ENCODE measurements around the gene CD38. TPM values are rescaled to one million over a fixed set of nuclear protein-coding genes. Genes with fewer than 3 reads are reported as not detected.

Gene CD38
- total RNA-seq, 1 experiment from 2014 or later, result 0.17 TPM

DNA sequence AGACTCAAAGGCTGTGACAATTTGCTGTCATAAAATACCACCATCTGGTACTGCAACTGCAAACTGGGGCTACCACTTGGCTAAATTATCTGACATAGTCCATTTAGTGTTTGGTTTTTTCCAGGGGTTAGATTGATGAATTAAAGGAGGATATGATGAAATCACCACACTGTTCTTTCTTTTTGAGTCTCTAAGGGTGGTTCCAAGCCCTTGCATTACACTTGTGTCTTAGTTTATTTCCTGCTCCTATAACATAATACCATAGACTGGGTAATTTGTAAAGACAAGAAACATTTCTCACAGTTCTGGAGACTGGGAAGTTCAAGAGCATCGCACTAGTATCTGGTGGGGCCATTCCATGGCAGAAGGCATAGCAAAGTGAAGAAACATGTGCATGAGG is 32.0 kb upstream of the CD38 start (continued):
- TF ChIP-seq, protein P1, sequence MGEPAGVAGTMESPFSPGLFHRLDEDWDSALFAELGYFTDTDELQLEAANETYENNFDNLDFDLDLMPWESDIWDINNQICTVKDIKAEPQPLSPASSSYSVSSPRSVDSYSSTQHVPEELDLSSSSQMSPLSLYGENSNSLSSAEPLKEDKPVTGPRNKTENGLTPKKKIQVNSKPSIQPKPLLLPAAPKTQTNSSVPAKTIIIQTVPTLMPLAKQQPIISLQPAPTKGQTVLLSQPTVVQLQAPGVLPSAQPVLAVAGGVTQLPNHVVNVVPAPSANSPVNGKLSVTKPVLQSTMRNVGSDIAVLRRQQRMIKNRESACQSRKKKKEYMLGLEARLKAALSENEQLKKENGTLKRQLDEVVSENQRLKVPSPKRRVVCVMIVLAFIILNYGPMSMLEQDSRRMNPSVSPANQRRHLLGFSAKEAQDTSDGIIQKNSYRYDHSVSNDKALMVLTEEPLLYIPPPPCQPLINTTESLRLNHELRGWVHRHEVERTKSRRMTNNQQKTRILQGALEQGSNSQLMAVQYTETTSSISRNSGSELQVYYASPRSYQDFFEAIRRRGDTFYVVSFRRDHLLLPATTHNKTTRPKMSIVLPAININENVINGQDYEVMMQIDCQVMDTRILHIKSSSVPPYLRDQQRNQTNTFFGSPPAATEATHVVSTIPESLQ (CRISPR knock-in tag; IDR thresholded peaks at IDR 0.05), result no peak
- TF ChIP-seq, protein P2, sequence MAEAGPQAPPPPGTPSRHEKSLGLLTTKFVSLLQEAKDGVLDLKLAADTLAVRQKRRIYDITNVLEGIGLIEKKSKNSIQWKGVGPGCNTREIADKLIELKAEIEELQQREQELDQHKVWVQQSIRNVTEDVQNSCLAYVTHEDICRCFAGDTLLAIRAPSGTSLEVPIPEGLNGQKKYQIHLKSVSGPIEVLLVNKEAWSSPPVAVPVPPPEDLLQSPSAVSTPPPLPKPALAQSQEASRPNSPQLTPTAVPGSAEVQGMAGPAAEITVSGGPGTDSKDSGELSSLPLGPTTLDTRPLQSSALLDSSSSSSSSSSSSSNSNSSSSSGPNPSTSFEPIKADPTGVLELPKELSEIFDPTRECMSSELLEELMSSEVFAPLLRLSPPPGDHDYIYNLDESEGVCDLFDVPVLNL (CRISPR knock-in tag; IDR thresholded peaks at IDR 0.05; ENCODE audit: borderline replicate concordance, low read depth), result no peak

DNA sequence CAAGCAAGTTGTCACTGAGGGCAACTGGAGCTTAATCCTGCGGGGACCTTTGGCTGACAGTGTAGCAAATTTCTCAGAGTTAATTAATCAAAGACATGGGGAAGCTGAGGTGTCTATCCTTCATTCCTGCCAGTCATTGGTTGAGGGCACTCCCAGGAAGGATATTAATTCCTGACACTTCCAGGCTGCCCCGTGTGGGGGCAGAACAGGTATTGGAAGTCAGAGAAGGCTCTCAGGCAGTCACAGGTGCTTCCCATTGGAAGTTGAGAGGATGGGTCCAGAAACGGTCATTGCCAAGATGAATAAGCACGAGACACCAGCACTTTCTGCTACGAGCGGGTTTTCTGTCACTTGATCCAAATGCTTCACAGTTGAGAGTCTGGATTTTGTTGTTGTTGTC is 29.1 kb upstream of the CD38 start:
- Mint-ChIP-seq H3K4me1 (no peaks in the 10 kb centered on the region), H3K27me3 (ENCODE audit: low read depth) (no peaks in the 10 kb centered on the region; the same call in none of the 2 replicates), H3K27ac (no peak overlapping the region), H3K9me3 (peaks cover 13% of the 10 kb centered on the region), H3K36me3 (no peaks in the 10 kb centered on the region), H3K4me3 (no peak overlapping the region)
- DNase-seq (ENCODE audit: low spot score) (peak; percentile 23), ATAC-seq (peak; percentile 88)
- ChIA-PET POLR2A (interaction anchor here (0.7 kb wide), 1 partner anchor 58 kb away, joined by 4 read pairs; no protein-coding TSS in a partner anchor), CTCF (interaction anchor here (0.8 to 1.1 kb wide), 2 partner anchors 9 to 30 kb away, joined by 3 read pairs; no protein-coding TSS in a partner anchor)
- TF ChIP-seq NR1H2 (CRISPR knock-in tag; IDR thresholded peaks at IDR 0.05), result no peak

DNA sequence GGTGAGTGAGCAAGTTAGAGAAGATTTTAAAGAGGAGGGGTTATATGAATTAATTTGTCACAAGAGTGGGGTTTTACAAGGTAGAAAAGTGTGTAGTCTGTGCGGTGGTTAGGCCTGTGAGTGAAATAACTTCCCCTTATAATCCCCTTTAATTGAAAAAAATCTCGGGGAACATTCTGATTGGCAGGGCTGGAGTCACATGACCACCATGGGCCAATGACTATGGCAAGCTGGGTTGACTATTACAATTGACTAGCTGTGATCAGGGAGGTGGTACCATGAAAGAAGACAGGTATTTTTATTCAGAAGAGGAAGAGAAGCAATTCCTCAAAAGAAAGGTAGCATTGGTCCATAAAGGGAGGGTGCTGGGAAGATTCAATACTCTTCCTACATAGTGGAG is 27.0 kb upstream of the CD38 start:
- Mint-ChIP-seq H3K4me3 (no peak overlapping the region), H3K27me3 (ENCODE audit: low read depth) (no peaks in the 10 kb centered on the region; the same call in none of the 2 replicates), H3K9me3 (peaks cover 12% of the 10 kb centered on the region), H3K27ac (no peak overlapping the region), H3K36me3 (no peaks in the 10 kb centered on the region), H3K4me1 (no peaks in the 10 kb centered on the region)
- ChIA-PET CTCF (interaction anchor here (0.8 kb wide), 1 partner anchor 55 kb away, joined by 3 read pairs; no protein-coding TSS in a partner anchor), POLR2A (no interaction called here)
- no peak for ATAC-seq
- DNase-seq (ENCODE audit: low spot score), result no peak
- TF ChIP-seq, protein P3, sequence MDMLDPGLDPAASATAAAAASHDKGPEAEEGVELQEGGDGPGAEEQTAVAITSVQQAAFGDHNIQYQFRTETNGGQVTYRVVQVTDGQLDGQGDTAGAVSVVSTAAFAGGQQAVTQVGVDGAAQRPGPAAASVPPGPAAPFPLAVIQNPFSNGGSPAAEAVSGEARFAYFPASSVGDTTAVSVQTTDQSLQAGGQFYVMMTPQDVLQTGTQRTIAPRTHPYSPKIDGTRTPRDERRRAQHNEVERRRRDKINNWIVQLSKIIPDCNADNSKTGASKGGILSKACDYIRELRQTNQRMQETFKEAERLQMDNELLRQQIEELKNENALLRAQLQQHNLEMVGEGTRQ (CRISPR knock-in tag; IDR thresholded peaks at IDR 0.05), result 0 out of 2 replicates have a peak, but pooled peaks have one; percentile 16
- TF ChIP-seq FOXK1 (CRISPR knock-in tag; IDR thresholded peaks at IDR 0.05), result no peak

DNA sequence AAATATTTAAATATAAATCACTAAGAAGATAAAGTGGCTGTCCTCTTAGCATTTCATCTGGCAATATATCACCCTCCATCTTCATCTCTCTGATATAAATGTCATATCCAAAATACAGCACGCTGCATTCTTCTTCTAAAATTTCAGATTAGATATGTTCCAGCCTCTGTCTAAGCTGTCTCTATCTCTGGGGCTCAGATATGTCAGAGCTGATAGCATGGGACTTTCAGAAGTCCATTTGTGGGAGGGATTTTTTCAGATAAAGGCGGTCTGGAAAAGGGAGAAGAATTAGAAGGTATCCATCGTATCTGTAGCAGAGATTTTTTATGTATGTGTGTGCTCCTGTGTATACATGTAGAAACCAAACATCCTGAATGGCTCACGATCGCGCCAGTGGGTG is 25.0 kb upstream of the CD38 start:
- no peak overlapping the region for H3K4me3 Mint-ChIP-seq
- ChIA-PET POLR2A (no interaction called here), CTCF (no interaction called here)
- no peak for ATAC-seq
- no peaks in the 10 kb centered on the region for H3K4me1 Mint-ChIP-seq
- H3K27me3 Mint-ChIP-seq (ENCODE audit: low read depth), result no peaks in the 10 kb centered on the region; the same call in none of the 2 replicates
- H3K9me3 Mint-ChIP-seq, result peaks cover 9% of the 10 kb centered on the region
- no peak overlapping the region for H3K27ac Mint-ChIP-seq
- DNase-seq (ENCODE audit: low spot score), result no peak
- no peaks in the 10 kb centered on the region for H3K36me3 Mint-ChIP-seq
- TF ChIP-seq TP53 (CRISPR knock-in tag; IDR thresholded peaks at IDR 0.05) (no peak), SMAD4 (CRISPR knock-in tag; IDR thresholded peaks at IDR 0.05) (no peak), NR2C2 (CRISPR knock-in tag; IDR thresholded peaks at IDR 0.05) (no peak), GABPB1 (CRISPR knock-in tag; IDR thresholded peaks at IDR 0.05) (no peak), ZNF317 (CRISPR knock-in tag; IDR thresholded peaks at IDR 0.05; ENCODE audit: borderline replicate concordance, low read depth) (no peak), CREM (CRISPR knock-in tag; IDR thresholded peaks at IDR 0.05) (no peak), ZNF423 (CRISPR knock-in tag; IDR thresholded peaks at IDR 0.05) (no peak), ATF1 (CRISPR knock-in tag; IDR thresholded peaks at IDR 0.05) (no peak), JAZF1 (CRISPR knock-in tag; IDR thresholded peaks at IDR 0.05) (no peak), NFATC4 (CRISPR knock-in tag; IDR thresholded peaks at IDR 0.05) (no peak), MYBL2 (CRISPR knock-in tag; IDR thresholded peaks at IDR 0.05) (no peak)
- TF ChIP-seq, protein P4, sequence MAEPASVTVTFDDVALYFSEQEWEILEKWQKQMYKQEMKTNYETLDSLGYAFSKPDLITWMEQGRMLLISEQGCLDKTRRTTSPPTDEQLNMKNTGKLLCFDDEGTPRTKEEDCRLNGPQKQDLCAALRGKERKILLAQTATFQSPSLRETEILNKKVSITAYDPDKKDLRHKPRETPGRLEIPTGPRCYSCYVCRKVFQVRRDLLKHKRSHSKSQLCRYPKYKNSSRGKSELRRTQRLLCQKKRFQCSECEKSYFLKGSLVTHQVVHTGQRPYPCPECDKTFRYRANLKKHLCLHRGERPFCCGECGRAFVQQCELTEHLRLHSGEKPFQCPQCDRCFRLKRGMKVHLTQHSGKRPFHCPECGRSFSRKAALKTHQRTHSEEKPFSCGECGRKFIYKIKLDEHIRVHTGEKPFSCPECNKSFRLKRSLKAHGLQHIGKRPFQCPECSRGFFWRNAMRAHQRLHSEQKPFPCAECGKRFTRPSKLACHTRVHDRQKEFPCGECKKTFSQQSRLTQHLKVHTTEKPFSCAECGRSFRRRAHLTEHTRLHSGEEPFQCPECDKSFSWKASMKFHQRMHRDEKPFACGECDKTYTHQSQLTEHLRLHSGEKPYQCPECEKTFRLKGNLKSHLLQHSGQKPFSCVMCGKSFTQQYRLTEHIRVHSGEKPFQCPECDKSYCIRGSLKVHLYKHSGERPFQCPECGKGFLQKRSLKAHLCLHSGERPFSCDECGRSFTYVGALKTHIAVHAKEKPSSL (CRISPR knock-in tag; conservative IDR thresholded peaks at IDR 0.05), result no peak
- TF ChIP-seq, protein P5, sequence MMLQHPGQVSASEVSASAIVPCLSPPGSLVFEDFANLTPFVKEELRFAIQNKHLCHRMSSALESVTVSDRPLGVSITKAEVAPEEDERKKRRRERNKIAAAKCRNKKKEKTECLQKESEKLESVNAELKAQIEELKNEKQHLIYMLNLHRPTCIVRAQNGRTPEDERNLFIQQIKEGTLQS (CRISPR knock-in tag; conservative IDR thresholded peaks at IDR 0.05), result no peak
- TF ChIP-seq, protein P6, sequence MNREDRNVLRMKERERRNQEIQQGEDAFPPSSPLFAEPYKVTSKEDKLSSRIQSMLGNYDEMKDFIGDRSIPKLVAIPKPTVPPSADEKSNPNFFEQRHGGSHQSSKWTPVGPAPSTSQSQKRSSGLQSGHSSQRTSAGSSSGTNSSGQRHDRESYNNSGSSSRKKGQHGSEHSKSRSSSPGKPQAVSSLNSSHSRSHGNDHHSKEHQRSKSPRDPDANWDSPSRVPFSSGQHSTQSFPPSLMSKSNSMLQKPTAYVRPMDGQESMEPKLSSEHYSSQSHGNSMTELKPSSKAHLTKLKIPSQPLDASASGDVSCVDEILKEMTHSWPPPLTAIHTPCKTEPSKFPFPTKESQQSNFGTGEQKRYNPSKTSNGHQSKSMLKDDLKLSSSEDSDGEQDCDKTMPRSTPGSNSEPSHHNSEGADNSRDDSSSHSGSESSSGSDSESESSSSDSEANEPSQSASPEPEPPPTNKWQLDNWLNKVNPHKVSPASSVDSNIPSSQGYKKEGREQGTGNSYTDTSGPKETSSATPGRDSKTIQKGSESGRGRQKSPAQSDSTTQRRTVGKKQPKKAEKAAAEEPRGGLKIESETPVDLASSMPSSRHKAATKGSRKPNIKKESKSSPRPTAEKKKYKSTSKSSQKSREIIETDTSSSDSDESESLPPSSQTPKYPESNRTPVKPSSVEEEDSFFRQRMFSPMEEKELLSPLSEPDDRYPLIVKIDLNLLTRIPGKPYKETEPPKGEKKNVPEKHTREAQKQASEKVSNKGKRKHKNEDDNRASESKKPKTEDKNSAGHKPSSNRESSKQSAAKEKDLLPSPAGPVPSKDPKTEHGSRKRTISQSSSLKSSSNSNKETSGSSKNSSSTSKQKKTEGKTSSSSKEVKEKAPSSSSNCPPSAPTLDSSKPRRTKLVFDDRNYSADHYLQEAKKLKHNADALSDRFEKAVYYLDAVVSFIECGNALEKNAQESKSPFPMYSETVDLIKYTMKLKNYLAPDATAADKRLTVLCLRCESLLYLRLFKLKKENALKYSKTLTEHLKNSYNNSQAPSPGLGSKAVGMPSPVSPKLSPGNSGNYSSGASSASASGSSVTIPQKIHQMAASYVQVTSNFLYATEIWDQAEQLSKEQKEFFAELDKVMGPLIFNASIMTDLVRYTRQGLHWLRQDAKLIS (CRISPR knock-in tag; IDR thresholded peaks at IDR 0.05; ENCODE audit: borderline replicate concordance), result no peak
- TF ChIP-seq, protein P7, sequence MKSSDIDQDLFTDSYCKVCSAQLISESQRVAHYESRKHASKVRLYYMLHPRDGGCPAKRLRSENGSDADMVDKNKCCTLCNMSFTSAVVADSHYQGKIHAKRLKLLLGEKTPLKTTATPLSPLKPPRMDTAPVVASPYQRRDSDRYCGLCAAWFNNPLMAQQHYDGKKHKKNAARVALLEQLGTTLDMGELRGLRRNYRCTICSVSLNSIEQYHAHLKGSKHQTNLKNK (CRISPR knock-in tag; IDR thresholded peaks at IDR 0.05), result no peak

Data from WTC11 (cell line).